Activated naive CD4-positive, alpha-beta T cell treated with anti-CD3 and anti-CD28 coated beads for 36 hours (primary cell): ENCODE data around the gene TMEM63A. TPM values are rescaled to one million over a fixed set of nuclear protein-coding genes. Genes with fewer than 3 reads are reported as not detected.

Experiments
- CTCF ChIA-PET: fragments of 350-600 bp; sonication (Branson Sonifier 250); formaldehyde crosslinking; loops from one replicate; lab custom pipeline; 2021; ENCODE audit warnings: antibody characterized with exemption; lab: Charles Lee
- DNase-seq: peaks from one replicate; pipeline ENCODE4 v3.0.0-alpha.2; 2020
- H3K27ac Mint-ChIP-seq: one replicate; pipeline ENCODE4 v1.8.0; 2021; ENCODE audit warnings: mild to moderate bottlenecking, mixed read lengths
- H3K27me3 Mint-ChIP-seq: one replicate; pipeline ENCODE4 v1.8.0; 2021; ENCODE audit warnings: low read depth, mixed read lengths
- H3K36me3 Mint-ChIP-seq: one replicate; pipeline ENCODE4 v1.8.0; 2021; ENCODE audit warnings: low read depth, mixed read lengths
- H3K4me1 Mint-ChIP-seq: one replicate; pipeline ENCODE4 v1.8.0; 2021; ENCODE audit warnings: low read depth, mixed read lengths
- H3K4me3 Mint-ChIP-seq: one replicate; pipeline ENCODE4 v1.8.0; 2021; ENCODE audit warnings: mild to moderate bottlenecking, moderate library complexity, mixed read lengths
- H3K9me3 Mint-ChIP-seq: one replicate; pipeline ENCODE4 v1.8.0; 2021; ENCODE audit warnings: mixed read lengths
- intact Hi-C: fragments of 100-400 bp; cut with micrococcal nuclease; formaldehyde crosslinking; loops from one replicate; pipeline ENCODE4 v1.15.1; 2023
- total RNA-seq, 2 experiments: library from RNA; stranded (reverse); gene quantifications; one replicate each; pipeline ENCODE4 v1.2.3, GENCODE V29; 2021

The TMEM63A gene
- total RNA-seq, 2 experiments from 2014 or later, result 34.3 to 34.7 TPM

GRCh38 chr1:225834417-225835329 lies 47.5 kb downstream of the TMEM63A start:
- CTCF ChIA-PET, result interaction anchor here (0.9 kb wide), 1 partner anchor 360 kb away, joined by 3 read pairs; no protein-coding TSS in a partner anchor
- H3K9me3 Mint-ChIP-seq, result no peaks in the 10 kb centered on the region
- intact Hi-C loops, result no loop called here
- no peak overlapping the region for H3K27ac Mint-ChIP-seq
- DNase-seq, result no peak
- no peaks in the 10 kb centered on the region for H3K4me1 Mint-ChIP-seq
- H3K4me3 Mint-ChIP-seq, result no peak overlapping the region
- no peaks in the 10 kb centered on the region for H3K27me3 Mint-ChIP-seq
- H3K36me3 Mint-ChIP-seq, result no peaks in the 10 kb centered on the region

- Mint-ChIP-seq H3K27ac (no peak overlapping the region), H3K36me3 (no peaks in the 10 kb centered on the region), H3K4me1 (no peaks in the 10 kb centered on the region), H3K27me3 (no peaks in the 10 kb centered on the region), H3K9me3 (no peaks in the 10 kb centered on the region), H3K4me3 (no peak overlapping the region)
- intact Hi-C loops, result no loop called here
- CTCF ChIA-PET, result no interaction called here
- DNase-seq, result no peak
These were observed 51.3 kb downstream of the TMEM63A start for GRCh38 chr1:225830841-225831240.

- CTCF ChIA-PET, result no interaction called here
- DNase-seq, result no peak
- Mint-ChIP-seq H3K4me1 (no peaks in the 10 kb centered on the region), H3K4me3 (no peak overlapping the region), H3K9me3 (no peaks in the 10 kb centered on the region), H3K27ac (no peak overlapping the region), H3K36me3 (no peaks in the 10 kb centered on the region), H3K27me3 (no peaks in the 10 kb centered on the region)
- intact Hi-C loops, result loop anchor here (10.0 kb wide), 1 partner anchor 1036 kb away; no protein-coding TSS in a partner anchor
These were observed 53.4 kb downstream of the TMEM63A start for GRCh38 chr1:225828706-225829345.

GRCh38 chr1:225827076-225827475 lies 55.1 kb downstream of the TMEM63A start:
- CTCF ChIA-PET, result no interaction called here
- no peak overlapping the region for H3K4me3 Mint-ChIP-seq
- no peaks in the 10 kb centered on the region for H3K27me3 Mint-ChIP-seq
- intact Hi-C loops, result loop anchor here (10.0 kb wide), 1 partner anchor 1038 kb away; no protein-coding TSS in a partner anchor
- no peaks in the 10 kb centered on the region for H3K4me1 Mint-ChIP-seq
- H3K36me3 Mint-ChIP-seq, result no peaks in the 10 kb centered on the region
- no peak overlapping the region for H3K27ac Mint-ChIP-seq
- no peaks in the 10 kb centered on the region for H3K9me3 Mint-ChIP-seq
- no peak for DNase-seq

GRCh38 chr1:225825607-225826007 lies 56.6 kb downstream of the TMEM63A start:
- CTCF ChIA-PET, result no interaction called here
- Mint-ChIP-seq H3K9me3 (no peaks in the 10 kb centered on the region), H3K27me3 (no peaks in the 10 kb centered on the region), H3K36me3 (no peaks in the 10 kb centered on the region), H3K27ac (no peak overlapping the region), H3K4me3 (no peak overlapping the region), H3K4me1 (no peaks in the 10 kb centered on the region)
- no peak for DNase-seq
- intact Hi-C loops, result loop anchor here (10.0 kb wide), 1 partner anchor 1039 kb away; no protein-coding TSS in a partner anchor

GRCh38 chr1:225825078-225825477 lies 57.1 kb downstream of the TMEM63A start:
- no peak for DNase-seq
- intact Hi-C loops, result loop anchor here (10.0 kb wide), 1 partner anchor 1040 kb away; no protein-coding TSS in a partner anchor
- Mint-ChIP-seq H3K27ac (no peak overlapping the region), H3K27me3 (no peaks in the 10 kb centered on the region), H3K4me1 (no peaks in the 10 kb centered on the region), H3K36me3 (no peaks in the 10 kb centered on the region), H3K9me3 (no peaks in the 10 kb centered on the region), H3K4me3 (no peak overlapping the region)
- CTCF ChIA-PET, result interaction anchor here (0.6 kb wide), 1 partner anchor 9 kb away, joined by 3 read pairs; no protein-coding TSS in a partner anchor

- Mint-ChIP-seq H3K27me3 (no peaks in the 10 kb centered on the region), H3K9me3 (no peaks in the 10 kb centered on the region), H3K27ac (no peak overlapping the region), H3K36me3 (no peaks in the 10 kb centered on the region), H3K4me1 (no peaks in the 10 kb centered on the region), H3K4me3 (no peak overlapping the region)
- intact Hi-C loops, result loop anchor here (10.0 kb wide), 1 partner anchor 1040 kb away; no protein-coding TSS in a partner anchor
- CTCF ChIA-PET, result interaction anchor here (0.6 kb wide), 1 partner anchor 9 kb away, joined by 3 read pairs; no protein-coding TSS in a partner anchor
- DNase-seq, result no peak
These were observed 57.6 kb downstream of the TMEM63A start for GRCh38 chr1:225824533-225824941.

GRCh38 chr1:225823811-225824261 lies 58.3 kb downstream of the TMEM63A start:
- intact Hi-C loops, result loop anchor here (10.0 kb wide), 1 partner anchor 1041 kb away; no protein-coding TSS in a partner anchor
- Mint-ChIP-seq H3K9me3 (no peaks in the 10 kb centered on the region), H3K36me3 (no peaks in the 10 kb centered on the region), H3K4me1 (no peaks in the 10 kb centered on the region), H3K27me3 (no peaks in the 10 kb centered on the region), H3K4me3 (no peak overlapping the region), H3K27ac (no peak overlapping the region)
- DNase-seq, result no peak
- CTCF ChIA-PET, result interaction anchor here (0.7 kb wide), 1 partner anchor 16 kb away, joined by 3 read pairs; no protein-coding TSS in a partner anchor

- CTCF ChIA-PET, result interaction anchor here (0.6 to 1.3 kb wide), 3 partner anchors 15 to 45 kb away, joined by 3 to 5 read pairs (median 3); partner anchors contain the start of gene SRP9
- no peaks in the 10 kb centered on the region for H3K27me3 Mint-ChIP-seq
These were observed 59.4 kb downstream of the TMEM63A start for GRCh38 chr1:225822655-225823403.

GRCh38 chr1:225820522-225821120 lies 61.6 kb downstream of the TMEM63A start:
- Mint-ChIP-seq H3K27me3 (no peaks in the 10 kb centered on the region), H3K27ac (no peak overlapping the region), H3K9me3 (no peaks in the 10 kb centered on the region), H3K4me1 (peaks cover 5% of the 10 kb centered on the region), H3K4me3 (no peak overlapping the region), H3K36me3 (no peaks in the 10 kb centered on the region)
- intact Hi-C loops, result loop anchor here (10.0 kb wide), 1 partner anchor 1044 kb away; no protein-coding TSS in a partner anchor
- no peak for DNase-seq
- CTCF ChIA-PET, result no interaction called here

More at GRCh38 chr1:225822655-225823403, 59.4 kb downstream of the TMEM63A start:
- Mint-ChIP-seq H3K4me1 (peaks cover 2% of the 10 kb centered on the region), H3K4me3 (no peak overlapping the region), H3K27ac (no peak overlapping the region), H3K36me3 (no peaks in the 10 kb centered on the region), H3K9me3 (no peaks in the 10 kb centered on the region)
- no peak for DNase-seq
- intact Hi-C loops, result loop anchor here (10.0 kb wide), 1 partner anchor 1042 kb away; no protein-coding TSS in a partner anchor
